KBM-7 (cell line): ENCODE measurements around the gene VMAC.

Source experiments
- DNase-seq: peaks from one replicate; pipeline ENCODE4 v3.0.0-alpha.2; 2015
- in situ Hi-C: fragments of 300-500 bp; cut with MboI; formaldehyde crosslinking; loops from 2 replicates; pipeline ENCODE4 v1.14.3; 2020; ENCODE audit warnings: low sequenced_read_pairs, low pct_unique_long_range_greater_than_20kb, mixed read lengths

VMAC gene

GRCh38 chr19:5940260-5941208 is 35.9 kb downstream of the VMAC start:
- in situ Hi-C loops = no loop called here

DNA sequence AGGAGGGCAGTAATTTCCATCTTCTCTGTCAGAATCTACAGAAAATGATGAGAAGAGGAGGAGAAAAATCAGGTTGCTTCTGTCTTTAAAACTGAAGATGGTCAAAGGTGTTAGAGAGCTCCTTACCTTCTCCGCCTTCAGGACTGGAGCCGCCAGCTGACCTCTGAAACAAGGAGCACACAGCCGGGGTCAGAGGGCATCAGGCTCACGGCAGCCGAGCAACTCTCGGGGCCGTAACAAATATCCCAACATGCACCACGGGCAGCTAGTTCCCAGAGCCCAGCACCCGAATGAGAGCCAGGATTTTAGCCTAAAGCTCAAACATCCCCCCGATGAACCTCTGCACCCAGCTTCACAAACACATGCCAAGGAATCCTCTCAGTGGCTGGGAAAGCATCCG is 37.0 kb downstream of the VMAC start:
- no peak for DNase-seq
- in situ Hi-C loops = no loop called here

More at GRCh38 chr19:5940260-5941208, 35.9 kb downstream of the VMAC start:
- no peak for DNase-seq

DNA sequence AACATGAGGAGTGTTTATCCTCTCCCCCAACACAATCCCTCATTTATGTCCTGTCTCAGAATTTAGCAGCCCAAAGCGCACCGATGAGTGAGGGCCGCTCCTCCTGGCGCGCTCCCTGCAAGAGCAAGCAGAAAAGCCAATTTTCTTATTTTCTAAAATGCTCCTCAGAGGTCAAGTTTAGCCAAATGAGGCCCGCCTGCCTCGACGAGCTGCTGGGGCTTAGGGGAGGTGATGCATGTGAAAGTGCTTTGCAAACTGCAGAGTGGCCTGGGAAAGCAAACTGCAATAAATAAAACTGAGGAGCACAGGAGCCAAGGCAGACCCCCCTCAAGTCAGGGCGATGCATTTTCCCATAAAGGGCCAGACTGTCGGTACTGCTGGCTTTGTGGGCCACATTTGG is 38.4 kb downstream of the VMAC start:
- in situ Hi-C loops = no loop called here
- no peak for DNase-seq

DNA sequence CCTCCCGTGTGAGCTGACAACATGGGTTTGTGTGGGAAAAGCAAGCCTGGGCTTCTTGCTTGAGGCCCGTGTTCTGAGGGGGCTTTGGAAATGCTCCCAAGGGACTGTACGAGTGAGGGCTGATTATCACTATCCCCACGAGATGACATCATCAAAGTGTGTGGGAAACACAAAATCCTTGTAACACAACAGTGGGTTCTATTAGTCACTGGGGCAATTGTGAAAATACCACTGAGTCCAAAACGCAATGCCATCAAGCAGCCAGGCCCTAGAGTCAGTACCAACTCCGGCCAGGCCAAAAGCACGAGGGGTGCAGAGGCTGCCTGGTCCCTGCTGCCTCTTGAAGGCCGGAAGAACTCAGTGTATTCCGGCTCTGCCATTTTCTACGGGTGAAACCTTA is 39.0 kb downstream of the VMAC start:
- in situ Hi-C loops = no loop called here

DNA sequence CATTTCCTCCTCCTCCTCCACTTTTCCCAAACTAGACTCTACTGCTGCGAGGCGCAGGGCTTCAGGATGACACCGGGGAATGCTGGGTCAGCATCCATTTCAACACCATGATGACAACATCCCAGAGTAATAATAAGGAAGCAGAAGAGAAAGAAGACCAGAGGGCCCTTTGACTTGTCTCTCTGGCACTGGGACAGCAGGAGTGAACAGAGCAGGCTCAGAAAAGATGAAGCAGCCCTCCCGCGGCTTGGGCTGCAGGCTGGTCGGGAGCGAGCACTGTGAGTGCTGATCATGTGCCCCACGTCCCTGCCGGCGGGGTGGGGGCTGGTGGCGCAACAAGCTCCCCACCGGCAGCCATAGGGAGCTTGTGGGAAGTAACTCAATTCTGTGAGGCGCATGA is 42.8 kb downstream of the VMAC start:
- DNase-seq = no peak
- in situ Hi-C loops = no loop called here

More for the DNA sequence above, 39.0 kb downstream of the VMAC start:
- no peak for DNase-seq

- DNase-seq = no peak
- in situ Hi-C loops = no loop called here
Observed at GRCh38 chr19:5948752-5949564, 44.3 kb downstream of the VMAC start.

GRCh38 chr19:5949792-5950305 is 45.2 kb downstream of the VMAC start:
- in situ Hi-C loops = no loop called here
- DNase-seq = no peak

- DNase-seq = no peak
- in situ Hi-C loops = no loop called here
Observed at GRCh38 chr19:5950741-5951140, 46.1 kb downstream of the VMAC start.

GRCh38 chr19:5951338-5951861 is 46.7 kb downstream of the VMAC start:
- in situ Hi-C loops = no loop called here
- no peak for DNase-seq

DNA sequence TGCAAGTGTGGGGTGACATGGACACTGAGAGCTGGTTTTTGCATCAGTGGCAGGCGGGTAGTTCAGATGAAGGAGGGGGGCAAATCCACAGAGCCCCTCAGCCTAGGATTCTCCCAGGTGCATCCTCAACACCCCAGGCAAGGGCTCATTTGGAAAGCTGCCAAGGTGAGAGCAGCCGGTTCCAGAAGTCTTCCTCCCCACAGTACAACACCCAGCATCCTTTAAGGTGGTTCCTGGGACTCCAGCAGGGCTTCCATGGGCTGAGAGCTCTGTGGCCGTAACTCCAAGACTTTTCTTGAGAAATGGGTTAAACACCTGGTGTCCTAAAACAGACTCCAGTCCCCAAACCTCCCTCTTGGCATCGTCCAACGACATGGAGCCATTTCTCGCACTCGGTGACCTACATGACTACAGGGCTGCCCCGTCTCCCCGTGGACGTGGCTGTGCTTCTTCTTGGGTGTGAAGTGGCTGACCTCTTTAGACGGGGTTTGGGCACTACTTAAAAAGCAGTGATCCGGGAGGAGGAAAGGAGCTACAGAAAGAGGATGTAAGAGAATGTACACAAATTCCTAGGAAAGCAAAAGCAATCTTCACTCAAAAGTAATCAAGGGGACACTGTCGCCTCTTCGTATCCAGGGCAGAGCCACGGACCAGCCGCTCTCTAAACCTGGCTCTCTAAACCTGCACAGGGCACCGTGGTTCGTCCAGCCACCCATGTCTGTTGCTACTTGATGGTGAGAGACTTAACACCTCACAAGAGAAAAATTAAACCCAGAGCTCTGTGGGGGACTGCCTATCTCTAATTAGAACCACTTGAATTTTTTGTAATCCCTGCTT is 47.7 kb downstream of the VMAC start:
- in situ Hi-C loops = no loop called here
- DNase-seq = no peak

- no peak for DNase-seq
Observed at GRCh38 chr19:5953030-5953589, 48.4 kb downstream of the VMAC start.

DNA sequence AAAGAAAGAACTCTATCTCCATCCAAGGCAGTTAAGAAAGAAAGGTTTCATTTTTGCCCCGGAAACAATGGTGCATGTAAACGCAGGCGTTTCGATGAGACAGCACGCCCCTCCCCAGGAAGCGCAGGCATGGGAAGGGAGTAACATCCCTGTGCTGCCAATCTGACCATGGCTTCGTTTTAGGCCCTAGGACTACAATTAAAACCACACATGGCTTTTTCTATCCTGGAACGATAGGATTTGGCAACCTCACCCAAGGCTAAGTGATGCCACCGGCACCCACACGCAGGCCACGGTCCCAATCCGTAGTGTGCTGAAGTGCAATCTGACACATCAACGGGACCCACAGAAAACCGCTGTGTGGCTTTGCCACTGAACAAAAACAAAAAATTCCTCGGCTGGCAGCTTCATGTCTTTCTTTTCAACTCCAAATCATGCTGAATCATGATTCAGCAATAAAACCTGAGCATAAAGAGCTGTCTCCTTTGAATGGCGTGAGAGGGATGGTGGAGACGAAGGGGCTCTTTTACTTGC is 49.1 kb downstream of the VMAC start:
- in situ Hi-C loops = no loop called here
- DNase-seq = peak; percentile 42

More at GRCh38 chr19:5953030-5953589, 48.4 kb downstream of the VMAC start:
- in situ Hi-C loops = no loop called here

DNA sequence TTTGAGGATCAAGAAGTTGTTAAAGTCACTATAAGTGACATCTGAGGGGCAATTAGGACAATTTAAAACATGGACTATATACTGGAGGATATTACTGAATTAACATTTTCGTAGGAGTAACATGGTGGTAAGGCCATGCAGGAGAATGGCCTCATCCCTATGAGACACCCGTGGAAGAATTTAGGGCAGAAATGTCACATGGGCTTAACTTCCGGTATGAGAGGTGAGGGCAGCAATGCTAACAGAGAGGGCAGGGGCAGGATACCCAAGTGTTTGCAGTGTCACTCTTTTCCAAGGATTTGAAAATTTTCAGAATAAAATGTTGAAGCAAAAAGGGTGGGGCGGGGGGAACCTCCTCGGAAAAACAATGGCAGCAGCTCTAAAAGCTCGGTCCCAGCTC is 49.6 kb downstream of the VMAC start:
- DNase-seq = no peak
- in situ Hi-C loops = no loop called here

DNA sequence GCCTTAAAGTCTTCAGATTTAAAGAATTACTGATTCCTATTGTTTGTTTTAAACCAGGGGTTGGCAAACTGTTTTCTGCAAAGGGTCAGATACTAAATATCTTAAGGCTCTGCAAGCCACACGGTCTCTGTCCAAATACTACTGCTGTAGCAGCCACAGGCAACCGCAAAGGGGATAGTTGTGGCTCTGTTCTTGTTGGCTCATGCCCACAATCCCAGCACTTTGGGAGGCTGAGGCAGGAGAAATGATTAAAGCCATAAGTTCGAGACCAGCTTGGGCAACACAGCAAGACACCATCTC is 50.9 kb downstream of the VMAC start:
- no peak for DNase-seq
- in situ Hi-C loops = no loop called here

DNA sequence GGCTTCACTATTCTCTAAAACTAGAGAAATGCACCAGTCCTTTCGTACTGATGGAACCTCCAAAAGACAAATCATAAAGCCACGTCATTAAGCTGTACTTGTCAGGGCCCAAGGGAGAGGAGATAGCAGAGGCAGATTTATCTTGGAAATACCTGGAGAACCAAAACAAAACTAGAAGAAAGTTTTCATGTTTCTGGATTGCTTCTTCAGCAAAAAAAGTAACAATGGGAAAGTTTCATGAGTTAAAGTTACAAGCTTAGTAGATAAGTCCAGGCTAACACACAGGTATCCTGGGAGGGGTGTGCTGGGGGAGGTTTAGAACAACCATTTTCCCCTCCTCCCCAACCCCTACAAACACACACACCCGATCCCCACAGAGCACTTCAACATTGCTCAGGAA is 51.7 kb downstream of the VMAC start:
- no peak for DNase-seq
- in situ Hi-C loops = no loop called here

DNA sequence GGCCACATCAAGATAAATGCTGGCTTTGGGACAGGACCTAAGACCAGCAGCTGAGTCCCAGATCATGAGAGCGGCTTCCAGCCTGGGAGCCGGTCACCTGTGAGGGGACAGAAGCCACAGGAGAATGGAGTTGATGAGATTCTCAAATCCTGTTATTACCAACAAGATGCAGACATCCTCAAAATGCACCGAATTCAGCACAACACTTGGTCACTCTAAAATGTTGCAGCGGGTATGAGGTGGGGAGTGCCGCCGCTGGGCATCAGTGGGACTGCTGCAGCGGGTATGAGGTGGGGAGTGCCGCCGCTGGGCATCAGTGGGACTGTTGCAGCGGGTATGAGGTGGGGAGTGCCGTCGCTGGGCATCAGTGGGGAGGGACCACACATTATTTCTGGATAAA is 52.1 kb downstream of the VMAC start:
- in situ Hi-C loops = no loop called here

DNA sequence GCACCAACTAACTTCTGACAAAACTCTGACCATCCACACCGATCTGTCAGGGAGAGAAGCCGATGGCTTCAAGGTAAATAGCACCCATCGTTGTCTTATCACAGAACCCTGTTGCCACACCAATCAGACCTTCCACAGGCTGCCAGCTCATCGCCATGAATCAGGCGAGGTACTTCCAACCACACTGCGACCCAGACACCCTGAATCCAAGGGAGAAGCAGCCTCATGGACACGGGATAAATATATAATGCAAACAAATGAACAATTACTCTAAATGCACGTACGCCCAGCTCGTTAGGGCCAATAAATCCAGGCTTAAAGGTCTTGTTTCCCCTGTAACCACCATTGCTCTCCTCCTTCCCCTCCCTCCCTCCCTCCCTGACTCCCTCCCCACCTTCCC is 52.5 kb downstream of the VMAC start:
- in situ Hi-C loops = no loop called here
- DNase-seq = no peak

More for the DNA sequence above, 52.1 kb downstream of the VMAC start:
- no peak for DNase-seq

DNA sequence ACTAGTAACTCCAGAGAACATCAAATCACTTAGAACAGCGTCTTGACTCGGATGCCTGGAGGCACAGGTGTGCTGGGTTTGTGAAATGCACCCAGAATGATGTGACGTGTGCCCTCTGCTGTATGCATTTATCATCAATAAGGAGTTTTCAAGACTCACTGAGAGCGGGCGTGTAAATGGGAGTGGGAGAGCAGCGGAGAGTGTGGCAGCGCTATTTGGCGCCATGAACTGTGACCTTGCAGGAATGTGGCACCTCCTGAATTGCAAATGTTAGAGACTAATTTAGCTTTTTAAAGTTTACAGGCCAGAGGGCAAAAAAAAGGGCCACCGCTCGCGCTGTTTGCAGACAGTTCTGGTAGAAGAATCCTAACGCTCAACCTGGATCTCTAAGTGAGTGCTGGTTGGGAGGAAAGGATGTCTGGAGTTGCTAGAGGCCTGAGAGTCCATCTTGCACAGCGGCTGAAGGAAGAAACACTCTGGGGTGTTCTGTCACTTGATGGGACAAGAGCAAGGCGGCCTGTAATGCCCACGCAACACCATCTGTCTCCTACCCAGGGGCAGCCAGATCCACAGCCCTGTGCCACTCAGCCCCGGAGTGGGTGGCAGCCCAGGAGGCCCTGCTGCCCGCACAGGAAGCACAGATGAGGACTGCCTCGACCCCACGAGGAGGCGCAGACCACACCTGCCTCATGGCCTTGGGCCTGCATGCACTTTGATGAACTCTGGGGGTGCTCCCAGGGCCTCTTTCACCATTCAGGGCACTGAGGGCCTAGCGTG is 53.6 kb downstream of the VMAC start:
- in situ Hi-C loops = no loop called here
- no peak for DNase-seq
